ENCODE measurements around the gene PDSS1.
"Not testable (repeated sequence)": the region's sequence is repeated elsewhere in the genome, so short reads cannot be mapped to it uniquely, and the experiment has no call there.

The PDSS1 gene

DNA sequence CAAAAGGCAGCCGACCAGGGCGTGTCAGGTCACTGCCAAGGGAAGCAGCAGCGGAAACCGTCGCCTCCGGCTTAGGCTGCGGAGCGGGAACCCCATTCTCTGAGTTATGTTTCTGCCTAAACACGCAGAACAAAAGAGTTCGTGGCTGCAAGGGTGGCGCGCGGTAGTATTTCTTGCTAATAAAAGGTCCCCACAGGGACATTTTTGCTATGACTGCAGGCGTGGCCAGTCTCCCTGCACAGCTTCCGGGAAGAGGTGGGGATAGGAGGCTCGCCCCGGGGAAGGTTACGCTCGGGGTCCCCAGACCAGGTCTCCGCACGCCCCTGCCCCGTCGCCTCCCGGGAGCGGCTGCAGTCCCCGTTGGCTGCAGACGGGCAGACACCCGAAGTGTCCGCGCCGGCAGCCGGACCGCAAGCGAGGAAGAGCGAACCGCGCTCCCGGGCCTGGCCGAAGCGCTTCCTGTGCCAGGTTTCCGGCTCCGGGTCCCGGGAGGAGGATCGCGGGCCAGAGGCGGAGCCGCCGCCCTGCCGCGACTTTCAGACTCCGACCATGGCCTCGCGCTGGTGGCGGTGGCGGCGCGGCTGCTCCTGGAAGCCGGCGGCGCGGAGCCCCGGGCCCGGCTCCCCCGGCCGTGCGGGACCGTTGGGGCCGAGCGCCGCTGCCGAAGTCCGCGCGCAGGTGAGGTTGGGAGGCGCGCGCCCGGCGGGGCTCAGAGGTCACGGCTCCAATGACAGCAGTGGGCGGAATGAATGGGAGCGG, at the start of gene PDSS1:
Gene PDSS1, plus strand, starts transcription at position 539 of the 759 bp plus-strand sequence. Its CDS starts 11 bp downstream, at position 550.
- DNase-seq, result peak; percentile 81

GRCh38 chr10:26648245-26648636, 49.3 kb upstream of the PDSS1 start:
- not testable (repeated sequence) for DNase-seq

GRCh38 chr10:26650406-26650805, 47.1 kb upstream of the PDSS1 start:
- no peak for DNase-seq

DNA sequence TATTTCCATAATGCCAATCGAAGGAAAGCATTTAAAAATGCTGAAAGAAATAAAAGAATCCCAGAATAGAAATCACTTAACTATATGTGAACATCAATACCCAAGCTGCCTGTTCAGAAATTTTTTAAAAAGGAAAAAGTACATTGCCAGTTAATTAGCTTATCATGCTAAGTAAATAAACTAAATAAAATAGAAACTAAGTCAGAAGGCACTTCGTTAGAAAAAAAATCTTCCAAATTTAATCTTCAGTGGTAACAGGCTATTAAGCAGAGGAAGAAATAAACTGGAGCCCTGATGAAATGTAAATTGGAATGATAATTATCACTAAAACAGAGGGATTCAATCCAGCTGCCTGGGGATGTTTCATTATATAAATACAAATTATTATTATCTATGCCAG, 46.0 kb upstream of the PDSS1 start:
- DNase-seq, result not testable (repeated sequence)

DNA sequence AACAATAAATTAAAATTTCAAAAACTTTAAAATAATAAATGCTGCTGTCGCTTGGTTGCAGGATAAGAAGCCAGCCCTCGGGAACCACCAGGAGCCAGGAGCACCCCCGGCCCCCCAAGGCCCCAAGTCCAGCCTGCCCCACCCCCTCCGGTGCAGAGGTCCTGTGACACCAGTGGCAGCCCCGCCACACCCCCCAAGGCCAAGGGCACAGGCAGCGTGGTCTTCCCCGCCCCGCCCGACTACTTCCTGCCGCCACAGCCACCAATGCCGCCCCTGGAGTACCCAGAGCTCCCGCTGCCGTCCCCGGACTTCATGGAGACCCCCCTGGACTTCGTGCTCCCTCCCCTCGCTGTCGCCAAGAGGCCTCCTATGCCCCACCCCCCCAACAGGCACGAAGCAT, 44.5 kb upstream of the PDSS1 start:
- DNase-seq, result no peak

DNA sequence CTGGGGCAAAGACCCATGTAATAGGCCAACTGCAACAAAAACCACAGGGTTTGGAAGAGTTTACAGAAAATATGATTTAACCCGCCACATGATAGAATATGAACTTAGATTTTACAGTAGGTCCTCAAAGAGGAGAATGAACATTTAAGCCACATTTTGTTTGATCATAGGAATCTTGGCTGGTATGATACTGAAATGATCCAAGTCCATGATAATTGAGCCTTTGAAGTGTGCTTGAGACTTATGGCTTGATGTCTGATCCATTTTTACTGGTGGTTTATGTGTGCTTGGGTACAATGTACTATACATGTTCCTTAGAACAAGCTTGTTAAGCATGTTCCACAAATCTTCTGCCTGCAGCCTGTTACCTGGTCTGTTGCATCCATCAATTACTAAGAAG, 41.8 kb upstream of the PDSS1 start:
- no peak for DNase-seq

DNA sequence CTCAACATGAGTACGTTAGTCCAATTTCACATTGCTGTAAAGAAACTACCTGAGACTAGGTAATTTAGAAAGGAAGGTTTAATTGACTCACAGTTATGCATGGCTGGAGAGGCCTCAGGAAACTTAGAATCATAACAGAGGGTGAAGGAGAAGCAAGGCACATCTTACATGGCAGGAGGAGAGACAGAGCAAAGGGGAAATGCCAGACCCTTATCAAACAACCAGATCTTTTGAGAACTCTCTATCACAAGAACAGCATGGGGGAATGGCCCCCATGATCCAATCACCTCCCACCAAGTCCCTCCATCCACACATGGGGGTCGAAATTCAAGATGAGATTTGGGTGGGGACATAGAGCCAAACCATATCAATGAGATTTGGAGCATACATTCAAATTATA, 34.6 kb upstream of the PDSS1 start:
- DNase-seq, result no peak

DNA sequence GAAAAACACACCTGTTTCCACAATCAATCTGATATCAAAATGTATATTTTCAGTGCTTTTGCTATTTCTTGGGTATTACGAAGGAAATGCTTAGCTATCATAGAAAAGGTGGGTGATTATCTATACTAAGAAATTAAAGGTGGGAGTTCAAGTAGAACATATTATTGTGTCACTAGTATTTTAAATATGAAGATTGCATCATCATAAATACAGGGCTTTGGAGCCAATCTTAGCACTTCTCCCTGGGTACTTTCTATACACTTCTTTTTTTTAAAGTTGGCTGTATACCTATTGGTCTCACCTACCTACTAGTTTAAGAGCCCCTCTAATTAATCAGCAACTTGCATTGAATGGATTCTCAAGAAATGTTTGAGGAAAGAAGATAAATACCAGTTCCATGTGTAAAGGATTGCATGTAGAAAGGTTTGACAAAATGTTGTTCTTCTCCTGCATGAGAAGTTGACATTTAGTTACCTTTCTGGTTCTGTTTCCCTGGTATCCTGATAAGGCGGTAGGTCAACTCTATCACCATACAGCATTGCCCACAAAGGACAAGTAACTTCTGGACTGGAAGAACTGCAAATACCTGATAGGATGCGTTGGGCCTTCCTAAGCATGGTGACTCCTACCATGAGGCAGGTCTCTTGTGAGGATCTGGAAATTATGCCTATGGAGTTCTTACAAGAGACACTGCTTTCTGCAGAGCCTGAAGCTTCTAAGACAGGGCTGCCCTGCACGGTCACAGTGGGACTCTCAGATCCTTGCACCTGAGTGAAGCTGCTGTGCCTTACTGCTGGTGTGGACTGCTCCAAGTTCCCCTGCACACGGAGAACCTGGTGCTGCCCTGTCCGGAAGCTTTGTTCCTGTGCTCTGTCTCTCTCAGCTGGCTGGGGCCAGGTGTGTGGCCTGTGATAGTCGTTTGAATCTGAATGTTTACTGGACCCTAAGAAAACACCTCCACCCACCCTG, 32.1 kb upstream of the PDSS1 start:
- peak; percentile 62 for DNase-seq

- no peak for DNase-seq
Measured at GRCh38 chr10:26675873-26676257, 21.6 kb upstream of the PDSS1 start.

DNA sequence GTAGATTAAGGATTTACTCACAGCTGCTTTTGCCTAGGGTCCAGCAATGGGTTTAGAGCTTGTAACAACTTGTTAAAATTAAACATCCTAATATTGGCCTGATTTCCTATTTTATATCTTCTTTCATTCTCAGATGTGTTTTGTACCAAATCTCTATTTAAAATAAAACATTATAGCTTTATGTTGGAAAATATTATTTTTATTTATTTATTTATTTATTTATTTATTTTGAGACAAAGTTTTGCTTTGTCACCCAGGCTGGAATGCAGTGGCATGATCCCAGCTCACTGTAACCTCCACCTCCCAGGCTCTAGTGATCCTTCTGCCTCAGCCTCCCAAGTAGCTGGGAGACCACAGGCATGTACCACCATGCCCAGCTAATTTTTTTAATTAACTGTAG, 17.9 kb upstream of the PDSS1 start:
- DNase-seq, result no peak

- no peak for DNase-seq
Measured at GRCh38 chr10:26681076-26681475, 16.4 kb upstream of the PDSS1 start.

DNA sequence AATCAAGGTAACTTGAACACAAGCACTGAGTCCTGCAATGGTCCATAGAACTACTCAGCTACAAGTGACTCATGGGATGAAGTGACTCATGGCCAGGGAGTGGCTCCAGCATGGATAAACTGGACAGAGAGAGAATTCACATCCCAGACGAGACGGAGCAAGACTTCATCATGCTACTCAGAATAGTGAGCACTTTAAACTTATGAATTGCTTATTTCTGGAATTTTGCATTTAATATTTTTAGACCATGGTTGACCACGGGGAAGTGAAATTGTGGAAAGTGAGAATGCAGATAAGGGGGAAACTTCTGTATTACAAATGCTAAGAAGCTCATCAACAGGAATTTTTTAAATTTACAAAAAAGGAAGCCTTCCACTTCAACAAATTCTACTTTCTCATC, 15.5 kb upstream of the PDSS1 start:
- DNase-seq, result not testable (repeated sequence)

- no peak for DNase-seq
Measured at GRCh38 chr10:26682931-26683330, 14.6 kb upstream of the PDSS1 start.

DNA sequence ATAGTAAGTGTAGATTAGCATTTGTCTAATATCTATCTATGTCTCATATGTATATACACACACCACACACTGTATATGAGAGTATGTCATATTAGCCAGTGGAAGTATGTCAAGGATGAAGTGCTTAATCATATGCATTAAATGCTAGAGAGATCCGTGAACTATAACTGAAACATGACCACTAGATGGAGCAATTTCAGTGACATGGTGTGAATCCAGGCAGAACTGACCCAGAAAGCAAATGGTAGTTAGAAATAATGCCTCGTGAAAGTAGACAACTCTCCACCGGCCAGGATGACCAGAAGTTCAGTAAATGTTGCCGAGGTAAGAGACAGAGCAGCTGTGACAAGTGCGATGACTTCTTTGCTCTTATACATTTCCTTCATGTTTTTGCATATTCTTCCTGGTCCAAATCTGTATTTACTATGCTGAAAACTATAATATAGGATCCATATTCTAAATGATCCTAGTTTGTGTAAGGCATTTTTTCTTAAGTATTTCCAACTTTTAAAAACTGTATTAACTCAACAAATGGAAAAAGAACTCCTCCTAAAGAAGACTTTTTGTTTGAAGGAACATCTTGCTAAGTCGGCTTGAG, 12.7 kb upstream of the PDSS1 start:
- peak; percentile 34 for DNase-seq

DNA sequence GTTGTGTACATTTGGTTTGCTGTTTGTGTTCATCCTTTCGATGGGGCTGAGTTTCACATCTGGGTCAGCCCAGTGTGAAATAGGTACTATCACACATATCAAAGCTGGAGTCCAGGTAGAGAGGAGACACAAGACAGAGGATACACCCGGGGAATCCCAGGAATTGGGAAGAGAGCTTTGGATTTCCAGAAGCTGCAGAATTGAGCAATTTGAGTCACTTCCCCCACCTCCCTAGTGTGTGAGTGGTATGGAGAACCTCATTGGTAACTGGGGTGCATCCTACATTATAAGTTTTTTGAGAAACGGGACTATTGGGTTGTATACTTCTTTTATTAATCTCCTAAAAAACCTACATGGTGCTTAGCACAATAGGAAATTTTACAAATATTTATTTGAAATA, 12.1 kb upstream of the PDSS1 start:
- DNase-seq, result no peak

DNA sequence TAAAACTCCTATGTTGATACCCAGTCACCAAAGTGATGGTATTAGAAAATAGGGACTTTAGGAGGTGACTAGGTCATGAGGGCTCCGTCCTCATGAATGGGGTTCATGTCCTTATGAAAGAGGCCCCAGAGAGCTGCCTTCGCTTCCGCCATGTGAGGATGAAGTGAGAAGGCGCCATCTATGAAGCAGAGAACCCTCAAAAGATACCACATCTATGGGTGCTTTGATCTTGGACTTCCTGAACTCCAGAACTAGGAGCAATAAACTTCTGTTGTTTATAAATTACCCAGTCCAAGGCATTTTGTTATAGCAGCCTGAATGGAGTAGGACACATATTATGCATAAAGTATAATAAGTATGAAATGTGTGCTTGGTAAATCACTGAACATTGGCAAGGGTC, 8.1 kb upstream of the PDSS1 start:
- DNase-seq, result no peak

- DNase-seq, result no peak
Measured at GRCh38 chr10:26690731-26691475, 6.6 kb upstream of the PDSS1 start.

GRCh38 chr10:26694536-26694935, 3.0 kb upstream of the PDSS1 start:
- not testable (repeated sequence) for DNase-seq

- DNase-seq, result no peak
Measured at GRCh38 chr10:26696786-26697162, 727 bp upstream of the PDSS1 start.

- peak; percentile 39 for DNase-seq
Measured at GRCh38 chr10:26697922-26698608, 564 bp downstream of the PDSS1 start.

DNA sequence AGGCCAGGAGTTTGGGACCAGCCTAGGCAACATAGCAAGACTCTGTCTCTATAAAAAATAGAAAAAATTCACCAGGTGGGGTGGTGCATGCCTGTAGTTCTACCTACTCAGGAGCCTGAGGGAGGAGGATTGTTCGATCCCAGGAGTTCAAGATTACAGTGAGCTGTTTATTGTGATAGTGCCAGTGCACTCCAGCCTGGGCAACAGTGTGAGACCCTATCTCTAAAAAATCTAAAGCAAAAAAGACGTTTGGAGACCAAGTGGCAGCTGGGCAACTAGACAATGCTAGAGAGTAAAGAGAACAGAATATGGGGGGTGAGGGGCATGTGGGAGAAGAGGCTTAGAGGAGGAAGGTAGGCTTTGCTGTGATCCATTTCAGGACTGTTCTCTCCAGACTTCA, 1.4 kb downstream of the PDSS1 start:
- DNase-seq, result no peak

GRCh38 chr10:26699631-26700030, 2.1 kb downstream of the PDSS1 start:
- DNase-seq, result no peak

Data from NCI-H146 (cell line).